ENCODE data around the gene LPP. TPM values are rescaled to one million over a fixed set of nuclear protein-coding genes. Genes with fewer than 3 reads are reported as not detected.

LPP gene
- total and polyA plus RNA-seq, 2 of the 13 experiments (the other 11 are each of a cell fraction or from before 2014, with no cell fraction given): 19.2 to 29.9 TPM

- Histone ChIP-seq H4K20me1 (ENCODE audit: insufficient read depth, low read length) (no peaks in the 10 kb centered on the region), H3K4me2 (ENCODE audit: low read depth, low read length) (no peak overlapping the region), H3K4me3 (replicated peaks in 1 of 3; ENCODE audit: insufficient read depth in 1 of 3, low read depth in 2 of 3, low read length in 3 of 3) (no peak overlapping the region), H2AFZ (ENCODE audit: low read length) (no peak overlapping the region), H3K4me1 (ENCODE audit: insufficient read depth, low read length) (no peaks in the 10 kb centered on the region), H3K79me2 (ENCODE audit: insufficient read depth, low read length) (no peaks in the 10 kb centered on the region), H3K27me3 (ENCODE audit: control insufficient read depth in 1 of 2, insufficient read depth in 2 of 2, low read length in 2 of 2) (no peaks in the 10 kb centered on the region), H3K9ac (ENCODE audit: insufficient read depth, low read depth, low read length) (no peak overlapping the region), H3K36me3 (replicated peaks in 1 of 2; ENCODE audit: control insufficient read depth in 1 of 2, insufficient read depth in 2 of 2, low read length in 2 of 2) (no peaks in the 10 kb centered on the region; a peak in 1 of 5 replicates), H3K9me3 (ENCODE audit: low read length) (no peaks in the 10 kb centered on the region), H3K27ac (ENCODE audit: extremely low read length, insufficient read depth, low read length) (no peak overlapping the region)
- ATAC-seq: no peak
- TF ChIP-seq ATAD3A (CRISPR knock-in tag; IDR thresholded peaks at IDR 0.05): no peak
- TF ChIP-seq KAT2B (IDR thresholded peaks at IDR 0.05; ENCODE audit: borderline replicate concordance, low read depth, low read length): no peak
- TF ChIP-seq NFKBIZ (CRISPR knock-in tag; IDR thresholded peaks at IDR 0.05): no peak
- TF ChIP-seq SP1 (IDR thresholded peaks at IDR 0.05): no peak
- no peak for TF ChIP-seq SP1 (CRISPR knock-in tag; IDR thresholded peaks at IDR 0.05)
- no peak for TF ChIP-seq NR2F1 (CRISPR knock-in tag; IDR thresholded peaks at IDR 0.05)
- TF ChIP-seq TARDBP (CRISPR knock-in tag; IDR thresholded peaks at IDR 0.05): no peak
- WGBS (ENCODE audit: low lambda C conversion rate): 91% methylated on average over 5 of the region's 5 CpGs
- intact Hi-C loops (cut with micrococcal nuclease; ENCODE audit: unreplicated experiment) (no loop called here), in situ Hi-C loops (cut with HindIII; ENCODE audit: extremely low pct_ligation_motif_present, low pct_unique_long_range_greater_than_20kb) (loop anchor here (25.0 kb wide), 1 partner anchor 859 kb away; the partner anchor contains the start of gene BCL6)
- CTCF ChIA-PET (ENCODE audit: low intra/inter-chr PET ratio, low total read pairs): no interaction called here
- POLR2A ChIA-PET: no interaction called here
- DNase-seq (ENCODE audit: low spot score): no peak
- no peak for FAIRE-seq
- no TSS peak for BruUV-seq (replicated peaks)
These were observed 442.0 kb downstream of the LPP start for GRCh38 chr3:188595890-188596376.

- FAIRE-seq (no peak), DNase-seq (ENCODE audit: low spot score) (no peak), ATAC-seq (no peak)
- WGBS (ENCODE audit: low lambda C conversion rate): 100% methylated on average over 3 of the region's 3 CpGs
- no TSS peak for BruUV-seq (replicated peaks)
- Histone ChIP-seq H3K4me1 (ENCODE audit: insufficient read depth, low read length) (no peaks in the 10 kb centered on the region), H3K27me3 (ENCODE audit: control insufficient read depth in 1 of 2, insufficient read depth in 2 of 2, low read length in 2 of 2) (no peaks in the 10 kb centered on the region), H2AFZ (ENCODE audit: low read length) (no peak overlapping the region), H4K20me1 (ENCODE audit: insufficient read depth, low read length) (no peaks in the 10 kb centered on the region), H3K9ac (ENCODE audit: insufficient read depth, low read depth, low read length) (no peak overlapping the region), H3K79me2 (ENCODE audit: insufficient read depth, low read length) (no peaks in the 10 kb centered on the region), H3K4me3 (replicated peaks in 1 of 3; ENCODE audit: insufficient read depth in 1 of 3, low read depth in 2 of 3, low read length in 3 of 3) (no peak overlapping the region), H3K36me3 (replicated peaks in 1 of 2; ENCODE audit: control insufficient read depth in 1 of 2, insufficient read depth in 2 of 2, low read length in 2 of 2) (no peaks in the 10 kb centered on the region; a peak in 1 of 5 replicates), H3K4me2 (ENCODE audit: low read depth, low read length) (no peak overlapping the region), H3K9me3 (ENCODE audit: low read length) (no peaks in the 10 kb centered on the region), H3K27ac (ENCODE audit: extremely low read length, insufficient read depth, low read length) (no peak overlapping the region)
- intact Hi-C loops (cut with micrococcal nuclease; ENCODE audit: unreplicated experiment) (no loop called here), in situ Hi-C loops (cut with HindIII; ENCODE audit: extremely low pct_ligation_motif_present, low pct_unique_long_range_greater_than_20kb) (loop anchor here (25.0 kb wide), 1 partner anchor 862 kb away; the partner anchor contains the start of gene BCL6)
- CTCF ChIA-PET (ENCODE audit: low intra/inter-chr PET ratio, low total read pairs): no interaction called here
- TF ChIP-seq HHEX (CRISPR knock-in tag; IDR thresholded peaks at IDR 0.05) (no peak), PCBP1 (IDR thresholded peaks at IDR 0.05; ENCODE audit: borderline replicate concordance, low read depth, low read length) (no peak), NFE2L1 (CRISPR knock-in tag; IDR thresholded peaks at IDR 0.05; ENCODE audit: borderline replicate concordance) (no peak)
- TF ChIP-seq, protein P1, sequence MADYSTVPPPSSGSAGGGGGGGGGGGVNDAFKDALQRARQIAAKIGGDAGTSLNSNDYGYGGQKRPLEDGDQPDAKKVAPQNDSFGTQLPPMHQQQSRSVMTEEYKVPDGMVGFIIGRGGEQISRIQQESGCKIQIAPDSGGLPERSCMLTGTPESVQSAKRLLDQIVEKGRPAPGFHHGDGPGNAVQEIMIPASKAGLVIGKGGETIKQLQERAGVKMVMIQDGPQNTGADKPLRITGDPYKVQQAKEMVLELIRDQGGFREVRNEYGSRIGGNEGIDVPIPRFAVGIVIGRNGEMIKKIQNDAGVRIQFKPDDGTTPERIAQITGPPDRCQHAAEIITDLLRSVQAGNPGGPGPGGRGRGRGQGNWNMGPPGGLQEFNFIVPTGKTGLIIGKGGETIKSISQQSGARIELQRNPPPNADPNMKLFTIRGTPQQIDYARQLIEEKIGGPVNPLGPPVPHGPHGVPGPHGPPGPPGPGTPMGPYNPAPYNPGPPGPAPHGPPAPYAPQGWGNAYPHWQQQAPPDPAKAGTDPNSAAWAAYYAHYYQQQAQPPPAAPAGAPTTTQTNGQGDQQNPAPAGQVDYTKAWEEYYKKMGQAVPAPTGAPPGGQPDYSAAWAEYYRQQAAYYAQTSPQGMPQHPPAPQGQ (CRISPR knock-in tag; IDR thresholded peaks at IDR 0.05; ENCODE audit: borderline replicate concordance): no peak
- POLR2A ChIA-PET: no interaction called here
These were observed 444.9 kb downstream of the LPP start for GRCh38 chr3:188598894-188599293.
